HG03354 (cell line): ENCODE data around the gene OLFML2A.
A peak's percentile ranks its signal among the peaks of the same experiment; 100 is the strongest.
"Not testable (repeated sequence)": the region's sequence is repeated elsewhere in the genome, so short reads cannot be mapped to it uniquely, and the experiment has no call there.

ENCODE experiments used
- ATAC-seq: cut with Tn5 transposase; IDR thresholded peaks from one replicate; pipeline ENCODE4 v1.9.1; 2021; ENCODE audit warnings: mild to moderate bottlenecking; ENCODE audit not compliant: unreplicated experiment, poor library complexity, severe bottlenecking

OLFML2A gene

DNA sequence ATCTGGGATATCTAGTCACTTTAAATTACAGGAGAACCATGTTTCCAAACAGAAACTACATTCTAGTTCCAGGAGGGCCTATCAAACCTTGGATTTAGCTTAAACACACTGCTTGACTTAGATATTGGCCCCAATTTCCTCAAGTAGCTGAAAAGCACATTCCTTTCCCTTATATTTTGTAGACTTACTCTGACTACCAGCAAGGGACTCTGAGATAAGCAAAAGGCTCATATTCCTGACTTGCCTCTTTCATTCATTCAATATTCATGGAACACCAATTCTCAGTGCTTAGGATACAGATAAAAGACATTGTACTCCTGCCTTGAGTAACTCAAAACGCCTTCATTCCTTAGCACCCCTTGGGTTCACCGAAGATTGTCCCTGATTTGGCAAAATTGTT lies 17.6 kb upstream of the OLFML2A start:
- no peak for ATAC-seq

DNA sequence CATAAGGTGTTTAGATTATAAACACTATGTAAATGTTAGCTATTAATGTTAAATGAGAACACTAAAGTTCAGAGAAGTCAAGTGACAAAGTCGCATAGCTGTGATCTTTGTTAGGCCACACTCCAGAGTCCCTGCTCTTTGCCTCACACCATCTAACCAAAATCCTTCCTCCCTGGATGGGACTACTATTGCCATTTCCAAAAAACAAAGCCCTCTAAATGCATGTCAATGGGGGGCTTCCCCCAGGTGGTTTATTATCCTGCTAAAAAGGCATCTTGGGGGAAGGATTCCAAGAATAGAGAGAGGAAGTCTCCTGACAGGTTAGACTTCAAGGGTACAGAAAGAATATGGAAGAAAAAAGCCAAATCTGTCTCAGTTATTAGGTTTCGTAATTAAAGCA lies 16.2 kb upstream of the OLFML2A start:
- ATAC-seq: no peak

DNA sequence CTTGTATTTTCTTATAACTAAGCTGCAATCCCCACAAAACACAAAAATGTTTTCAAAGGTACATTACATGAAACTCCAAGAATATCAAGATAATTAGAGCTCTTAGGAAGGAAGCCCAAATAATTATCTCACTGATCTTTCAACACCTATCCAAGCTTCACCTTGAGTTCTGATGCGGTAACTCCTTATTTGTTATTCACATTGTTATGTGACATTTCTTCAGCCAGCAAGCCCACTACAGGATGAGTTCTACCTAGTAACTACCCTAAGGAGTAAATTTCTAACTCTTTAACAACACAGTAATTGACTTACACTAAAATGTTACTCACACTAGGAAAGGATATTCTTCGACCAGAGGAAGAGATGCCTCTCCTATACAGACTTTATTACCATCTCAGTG lies 15.7 kb upstream of the OLFML2A start:
- ATAC-seq: no peak

DNA sequence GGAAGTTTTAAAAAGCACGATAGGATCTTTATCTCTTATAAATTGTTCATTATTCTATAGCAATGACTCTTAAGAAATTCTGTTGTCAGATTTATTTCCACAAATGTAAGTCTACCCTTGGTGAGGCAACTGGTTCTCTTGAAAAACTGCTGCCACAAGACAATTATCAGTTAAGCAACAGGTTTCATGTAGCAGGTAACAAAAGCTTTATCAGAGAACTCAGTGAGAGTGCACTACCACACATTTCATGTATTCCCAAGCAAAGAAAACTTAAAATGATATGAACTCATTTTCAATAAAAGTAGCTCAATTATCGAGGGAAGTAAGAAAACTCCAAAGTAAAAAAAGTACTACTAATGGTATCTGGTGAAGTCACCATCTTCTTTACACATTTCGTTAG lies 15.2 kb upstream of the OLFML2A start:
- ATAC-seq: no peak

GRCh38 chr9:124762633-124763032 lies 14.3 kb upstream of the OLFML2A start:
- ATAC-seq: no peak

DNA sequence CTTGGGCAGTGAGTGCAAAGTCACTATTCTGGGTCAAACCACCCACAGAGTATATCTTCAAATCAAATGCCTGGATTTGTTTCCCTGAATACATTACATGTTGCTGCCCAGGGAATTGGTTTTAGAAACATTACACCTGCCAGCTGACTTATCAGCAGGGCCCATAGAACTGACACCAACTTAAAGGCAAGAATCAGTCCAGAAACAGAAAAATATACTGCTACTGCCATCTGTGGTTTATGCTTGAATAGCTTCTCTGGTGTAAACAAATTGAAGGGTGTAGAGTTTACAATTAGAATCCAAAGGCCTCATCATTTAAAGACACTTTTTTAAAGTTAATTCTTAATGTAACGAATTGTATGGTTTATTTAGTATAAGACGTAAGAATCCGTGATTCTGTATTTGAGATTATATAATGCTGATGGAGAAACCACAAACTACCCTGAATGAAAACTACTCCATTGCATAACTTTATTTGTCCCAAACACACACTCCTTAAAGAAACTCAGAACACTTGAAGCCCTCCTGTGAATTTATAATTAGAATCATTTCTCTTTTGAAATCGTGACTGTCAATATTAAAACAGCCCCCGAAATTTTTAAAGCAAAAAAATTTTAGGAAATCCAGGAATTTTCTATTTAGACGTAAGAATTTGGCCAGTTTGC lies 12.0 kb upstream of the OLFML2A start:
- ATAC-seq: no peak

DNA sequence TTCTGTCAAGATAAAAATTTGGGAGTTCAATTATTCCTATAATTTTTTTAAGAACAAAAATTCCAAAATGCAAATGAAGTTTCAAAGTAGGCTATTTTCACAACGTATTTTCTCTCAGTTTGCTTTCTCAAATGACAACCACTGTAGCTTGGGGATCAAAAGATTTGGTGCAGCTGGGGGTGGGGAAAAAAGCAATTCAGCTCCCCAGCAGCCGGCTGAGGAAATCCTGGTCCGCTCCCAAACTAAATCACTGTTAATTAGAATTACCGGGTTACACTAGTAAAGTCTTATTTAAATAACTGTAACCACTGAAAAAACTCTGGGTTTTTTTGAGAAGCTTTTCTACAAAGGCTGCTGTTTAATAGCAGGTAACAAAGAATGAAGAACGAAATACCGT lies 11.5 kb upstream of the OLFML2A start:
- no peak for ATAC-seq

- ATAC-seq: no peak
Observed at GRCh38 chr9:124766326-124766725, 10.6 kb upstream of the OLFML2A start.

DNA sequence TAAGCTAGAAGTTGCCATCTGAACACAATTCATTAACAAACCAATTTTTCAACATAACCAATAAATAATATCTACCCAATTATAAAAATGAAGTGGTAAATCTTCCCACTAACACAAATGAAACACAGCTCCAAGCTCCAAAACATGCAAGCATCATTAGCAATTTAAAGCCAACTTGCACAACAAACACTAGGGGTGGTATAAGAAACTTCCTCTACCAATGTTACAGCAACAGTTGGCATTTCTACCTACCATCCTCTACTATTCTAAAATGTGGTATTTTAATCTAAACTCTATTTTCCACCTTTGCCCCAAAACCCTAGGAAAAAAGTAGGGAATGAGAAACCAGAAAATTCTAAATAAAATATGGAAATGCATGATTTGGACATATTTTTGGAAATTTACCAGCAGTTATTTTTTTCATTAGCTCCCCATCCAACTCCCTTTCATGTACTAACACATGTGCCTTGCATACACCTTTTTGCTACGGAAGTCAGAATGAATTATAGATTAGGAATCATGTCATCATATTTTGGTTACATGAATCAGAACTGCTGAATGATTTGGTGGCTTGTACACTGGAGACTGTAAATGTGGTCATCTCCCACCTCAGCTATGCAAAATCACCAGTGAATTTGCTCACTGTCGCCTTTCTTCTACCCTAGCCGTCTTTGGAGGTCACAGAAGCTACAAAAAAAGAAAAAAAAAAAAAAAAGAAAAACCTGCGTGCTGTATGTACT lies 9.9 kb upstream of the OLFML2A start:
- no peak for ATAC-seq

DNA sequence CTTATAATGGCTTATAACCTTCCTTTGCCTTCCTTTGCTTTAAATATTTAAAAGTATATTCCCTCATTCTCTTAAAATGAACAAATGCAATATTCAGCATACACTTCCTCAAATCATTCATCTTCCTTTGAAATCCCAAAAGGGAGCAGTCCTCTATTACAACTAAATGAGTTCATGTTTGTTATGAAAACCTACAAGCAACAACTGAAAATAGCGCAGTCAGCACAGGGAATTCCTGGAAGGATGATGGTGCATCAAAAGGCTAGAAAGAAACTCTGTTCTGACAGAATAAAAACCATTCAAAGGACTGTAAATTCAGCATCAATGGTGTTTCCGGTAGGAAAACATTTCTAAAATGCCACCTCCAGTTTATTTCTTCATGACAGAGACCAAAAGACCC lies 9.1 kb upstream of the OLFML2A start:
- no peak for ATAC-seq

DNA sequence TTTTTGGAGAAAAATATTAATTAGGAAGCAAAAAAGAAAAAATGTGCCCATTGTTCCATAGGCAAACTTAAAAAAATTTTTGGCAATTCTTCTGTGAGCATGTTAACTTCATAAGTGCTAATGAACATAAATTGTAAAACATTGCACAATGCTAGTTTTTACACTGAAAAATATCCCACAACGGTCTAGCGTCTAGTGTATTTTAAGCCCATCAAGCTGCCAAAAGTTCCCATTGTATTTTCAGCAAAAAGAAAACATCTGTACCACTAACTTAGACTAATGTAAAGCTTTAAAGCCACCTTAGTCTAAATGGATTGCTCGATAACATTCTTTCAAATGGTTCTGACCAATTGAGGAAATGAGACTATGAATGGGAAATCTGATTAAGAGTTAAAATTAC lies 8.6 kb upstream of the OLFML2A start:
- ATAC-seq: no peak

- no peak for ATAC-seq
Observed at GRCh38 chr9:124768750-124769548, 8.0 kb upstream of the OLFML2A start.

DNA sequence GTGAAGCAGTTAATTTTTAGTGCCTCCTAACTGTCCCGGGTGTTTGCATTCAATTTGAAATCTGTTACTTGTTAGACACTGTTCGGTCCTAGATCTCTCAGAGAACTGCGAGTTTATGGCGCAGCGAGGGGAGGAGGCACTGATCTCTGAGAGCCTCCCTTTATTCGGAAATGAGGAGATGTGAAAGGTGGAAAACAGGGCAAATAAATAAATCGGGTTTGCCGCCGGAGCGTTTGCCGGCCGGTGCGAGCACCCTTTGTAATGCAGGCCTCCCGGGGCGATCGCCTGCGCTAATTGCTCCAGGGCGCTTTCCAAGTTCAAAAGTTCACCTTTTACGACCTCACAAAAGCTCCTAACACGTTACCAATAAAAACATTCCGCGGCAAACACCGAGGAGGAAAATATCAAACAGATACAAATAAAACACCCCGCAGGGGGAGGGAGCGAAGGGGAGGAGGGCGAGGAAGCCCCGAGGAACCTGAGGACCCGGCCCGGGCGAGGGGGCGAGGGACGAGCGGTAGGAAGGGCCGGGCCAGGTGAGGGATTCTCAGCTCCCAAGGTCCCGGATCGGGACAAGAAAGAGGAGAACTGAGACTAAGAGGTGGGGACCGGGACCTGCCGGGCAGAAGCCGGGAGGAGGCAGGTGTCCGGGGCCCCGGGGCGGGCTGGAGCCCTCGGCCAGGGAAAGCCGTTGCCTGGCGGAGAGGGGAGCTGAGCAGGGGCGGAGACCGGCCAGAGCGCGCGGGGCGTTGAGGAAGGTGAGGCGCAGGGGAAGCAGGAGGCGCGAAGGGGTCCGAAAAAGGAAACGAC lies 7.2 kb upstream of the OLFML2A start:
- no peak for ATAC-seq

DNA sequence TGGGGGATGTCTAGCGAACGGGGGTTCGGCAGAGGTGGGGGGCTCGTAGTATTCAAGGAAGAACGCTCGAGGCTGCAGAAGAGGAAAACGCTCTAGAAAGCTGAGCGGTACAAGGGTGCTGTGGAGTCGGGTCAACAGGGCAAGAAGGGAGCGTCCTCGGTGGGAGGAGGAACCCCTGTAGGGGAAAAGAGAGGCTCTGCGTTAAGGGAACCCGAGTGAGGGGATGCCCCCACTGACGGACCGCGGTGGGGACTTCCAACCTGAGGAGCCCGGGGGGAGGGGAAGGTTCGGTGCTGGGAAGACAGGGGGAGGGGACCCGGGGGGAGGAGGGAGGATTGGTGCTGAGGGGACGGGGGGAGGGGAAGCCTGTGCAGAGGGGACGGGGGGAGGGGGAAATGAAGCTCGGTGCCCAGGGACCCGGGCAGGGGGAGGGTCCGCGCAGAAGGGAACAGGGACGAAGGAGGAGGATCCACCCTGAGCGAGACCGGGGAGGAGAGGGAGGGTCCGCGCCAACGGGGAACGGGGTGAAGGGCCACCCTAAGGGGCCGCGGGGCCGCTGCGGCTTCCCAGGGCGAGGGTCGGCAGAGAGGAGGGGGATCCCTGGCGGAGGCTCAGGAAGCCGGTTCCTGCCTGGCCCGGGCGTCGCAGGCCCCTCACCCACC lies 6.4 kb upstream of the OLFML2A start:
- no peak for ATAC-seq

- peak; percentile 87 for ATAC-seq
Observed at GRCh38 chr9:124771021-124771866, 5.7 kb upstream of the OLFML2A start, which contains the start of gene NR6A1. Gene NR6A1 (minus strand): TSS chr9:124771311.

GRCh38 chr9:124771867-124772679 lies 4.9 kb upstream of the OLFML2A start:
- no peak for ATAC-seq

- ATAC-seq: not testable (repeated sequence)
Observed at GRCh38 chr9:124772877-124773276, 4.1 kb upstream of the OLFML2A start.
